Brain microvascular endothelial cell (primary cell): Measurements from ENCODE around the gene PARVB.

Experiments used
- DNase-seq: peaks from one replicate; pipeline ENCODE4 v3.0.0-alpha.2; 2020
- H3K27ac ChIP-seq: fragments of 250-450 bp; sonication (Bioruptor Pico); 2 replicates; pipeline ENCODE4 v1.5.1; 2020; ENCODE audit warnings: mild to moderate bottlenecking, moderate library complexity
- H3K27me3 ChIP-seq: fragments of 250-450 bp; sonication (Bioruptor Pico); replicated peaks from 2 replicates; pipeline ENCODE4 v1.5.1; 2020; ENCODE audit warnings: mild to moderate bottlenecking
- H3K36me3 ChIP-seq: fragments of 250-450 bp; sonication (Bioruptor Pico); replicated peaks from 2 replicates; pipeline ENCODE4 v1.5.1; 2020; ENCODE audit warnings: mild to moderate bottlenecking
- H3K4me3 ChIP-seq: 2 replicates; pipeline ENCODE4 v1.5.1; 2011; ENCODE audit warnings: low read depth, mild to moderate bottlenecking, control low read depth, low read length, moderate library complexity
- in situ Hi-C: cut with HindIII; loops from 2 replicates; pipeline ENCODE4 v1.10.0; 2017; ENCODE audit warnings: low sequenced_read_pairs, low pct_ligation_motif_present
- TF ChIP-seq, protein P1 (sequence below): IDR thresholded peaks from 2 replicates; pipeline ENCODE4 v1.5.1; 2011; ENCODE audit warnings: low read depth, mild to moderate bottlenecking, moderate library complexity, low read length, control low read depth, inconsistent platforms; ENCODE audit errors: missing control alignments

The PARVB gene

DNA sequence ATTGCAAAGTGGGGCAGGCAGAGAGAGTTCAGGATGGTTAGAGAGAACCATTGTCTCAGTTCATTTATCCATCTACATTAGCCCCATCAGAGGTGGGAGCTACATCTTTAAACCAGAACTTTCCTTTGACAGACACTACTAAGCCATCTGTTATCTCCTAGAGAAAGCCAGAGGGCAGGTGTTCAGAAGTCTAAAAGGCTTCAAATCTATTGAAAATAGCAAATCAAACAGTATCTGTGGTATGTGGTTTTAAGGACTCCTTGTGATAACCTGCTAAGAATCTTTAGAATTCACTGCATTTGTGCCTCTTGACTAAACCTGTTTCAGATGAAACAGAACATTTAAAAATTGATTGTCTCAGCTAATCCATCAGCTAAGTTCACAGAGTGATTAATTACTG is 112.7 kb downstream of the PARVB start:
- in situ Hi-C loops = no loop called here
- no peak for DNase-seq
- Histone ChIP-seq H3K36me3 (peaks cover 16% of the 10 kb centered on the region), H3K27me3 (no peaks in the 10 kb centered on the region), H3K27ac (no peak overlapping the region), H3K4me3 (no peak overlapping the region)
- TF ChIP-seq, protein P1, sequence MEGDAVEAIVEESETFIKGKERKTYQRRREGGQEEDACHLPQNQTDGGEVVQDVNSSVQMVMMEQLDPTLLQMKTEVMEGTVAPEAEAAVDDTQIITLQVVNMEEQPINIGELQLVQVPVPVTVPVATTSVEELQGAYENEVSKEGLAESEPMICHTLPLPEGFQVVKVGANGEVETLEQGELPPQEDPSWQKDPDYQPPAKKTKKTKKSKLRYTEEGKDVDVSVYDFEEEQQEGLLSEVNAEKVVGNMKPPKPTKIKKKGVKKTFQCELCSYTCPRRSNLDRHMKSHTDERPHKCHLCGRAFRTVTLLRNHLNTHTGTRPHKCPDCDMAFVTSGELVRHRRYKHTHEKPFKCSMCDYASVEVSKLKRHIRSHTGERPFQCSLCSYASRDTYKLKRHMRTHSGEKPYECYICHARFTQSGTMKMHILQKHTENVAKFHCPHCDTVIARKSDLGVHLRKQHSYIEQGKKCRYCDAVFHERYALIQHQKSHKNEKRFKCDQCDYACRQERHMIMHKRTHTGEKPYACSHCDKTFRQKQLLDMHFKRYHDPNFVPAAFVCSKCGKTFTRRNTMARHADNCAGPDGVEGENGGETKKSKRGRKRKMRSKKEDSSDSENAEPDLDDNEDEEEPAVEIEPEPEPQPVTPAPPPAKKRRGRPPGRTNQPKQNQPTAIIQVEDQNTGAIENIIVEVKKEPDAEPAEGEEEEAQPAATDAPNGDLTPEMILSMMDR = no peak

DNA sequence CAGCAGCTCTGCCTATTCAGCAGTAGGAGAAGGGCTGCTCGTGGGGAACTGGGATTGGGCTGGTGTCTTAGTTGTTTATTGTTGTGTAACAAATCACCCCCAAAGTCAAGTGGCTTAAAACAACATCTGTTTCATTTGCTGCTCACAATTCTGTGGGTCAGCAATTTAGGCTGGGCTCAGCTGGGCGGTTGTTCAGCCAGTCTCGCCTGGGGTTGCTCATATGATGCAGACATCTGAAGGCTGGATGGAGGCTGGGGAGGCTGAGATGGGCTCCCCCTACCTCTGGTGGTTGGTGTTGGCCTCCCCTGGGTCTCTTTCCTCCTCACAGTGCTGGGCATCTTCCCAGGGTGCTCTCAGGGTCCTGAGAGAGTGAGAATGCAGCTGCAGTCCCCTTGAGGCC is 113.3 kb downstream of the PARVB start:
- no peak for DNase-seq
- peaks cover 15% of the 10 kb centered on the region for H3K36me3 ChIP-seq
- no peaks in the 10 kb centered on the region for H3K27me3 ChIP-seq
- H3K4me3 ChIP-seq = no peak overlapping the region
- in situ Hi-C loops = no loop called here
- TF ChIP-seq, protein P1 = no peak
- no peak overlapping the region for H3K27ac ChIP-seq

DNA sequence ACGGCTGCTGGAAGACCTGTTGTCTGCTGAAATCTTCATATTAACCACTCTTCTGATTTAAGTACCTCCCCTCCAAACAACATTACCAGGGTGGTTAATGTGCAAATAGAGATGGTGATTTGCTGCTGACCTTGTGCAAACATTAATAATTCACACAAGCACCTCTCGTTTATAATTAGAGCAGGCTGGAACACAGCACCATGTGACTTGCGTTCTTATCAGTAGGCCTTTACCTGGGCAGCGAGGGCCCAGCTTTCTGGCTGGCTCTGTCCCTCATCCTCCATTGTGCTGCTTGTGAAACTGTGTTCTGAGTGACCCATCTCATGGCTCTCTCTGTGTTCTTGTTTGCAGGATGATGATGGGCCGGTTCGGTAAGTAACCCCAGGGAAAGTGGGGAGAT is 115.7 kb downstream of the PARVB start:
- DNase-seq = no peak
- Histone ChIP-seq H3K4me3 (no peak overlapping the region), H3K36me3 (peaks cover 14% of the 10 kb centered on the region), H3K27me3 (no peaks in the 10 kb centered on the region), H3K27ac (no peak overlapping the region)
- TF ChIP-seq, protein P1 = no peak
- in situ Hi-C loops = no loop called here

DNA sequence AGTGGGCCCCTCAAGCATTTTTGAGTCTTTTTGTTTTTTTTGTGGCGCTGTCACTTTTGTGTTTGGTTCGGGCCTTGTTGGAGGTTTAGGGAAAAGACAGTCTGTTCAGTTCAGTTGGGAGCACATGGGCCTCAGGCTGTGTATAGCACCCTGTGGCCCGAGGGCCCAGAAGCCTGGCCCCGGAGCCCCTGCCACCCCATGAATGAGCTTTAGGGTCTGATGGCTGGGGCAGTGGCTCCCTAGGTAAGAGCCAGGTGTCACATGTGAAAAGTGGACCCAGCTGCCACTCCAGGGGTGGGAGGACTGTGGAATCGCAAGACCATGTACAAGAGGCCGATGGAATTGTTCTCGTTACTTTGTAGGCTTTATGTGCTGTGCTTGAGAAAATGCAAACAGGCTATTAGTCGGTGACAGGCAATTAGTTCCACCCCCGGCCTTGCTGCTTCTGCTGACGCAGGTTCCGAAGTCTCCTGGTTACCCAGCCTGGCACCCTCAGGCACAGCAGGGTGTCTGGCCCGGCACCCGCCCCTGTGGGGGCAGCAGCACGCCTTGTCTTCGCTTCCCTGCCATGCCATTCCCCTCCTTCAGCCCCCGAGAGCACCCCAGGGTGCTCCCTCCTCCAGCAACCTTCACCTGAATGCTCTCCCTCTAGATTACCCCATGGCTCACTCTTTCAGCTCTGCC is 118.5 kb downstream of the PARVB start:
- no peak overlapping the region for H3K27ac ChIP-seq
- peaks cover 8% of the 10 kb centered on the region for H3K36me3 ChIP-seq
- no peaks in the 10 kb centered on the region for H3K27me3 ChIP-seq
- in situ Hi-C loops = no loop called here
- TF ChIP-seq, protein P1 = no peak
- H3K4me3 ChIP-seq = no peak overlapping the region
- DNase-seq = no peak

DNA sequence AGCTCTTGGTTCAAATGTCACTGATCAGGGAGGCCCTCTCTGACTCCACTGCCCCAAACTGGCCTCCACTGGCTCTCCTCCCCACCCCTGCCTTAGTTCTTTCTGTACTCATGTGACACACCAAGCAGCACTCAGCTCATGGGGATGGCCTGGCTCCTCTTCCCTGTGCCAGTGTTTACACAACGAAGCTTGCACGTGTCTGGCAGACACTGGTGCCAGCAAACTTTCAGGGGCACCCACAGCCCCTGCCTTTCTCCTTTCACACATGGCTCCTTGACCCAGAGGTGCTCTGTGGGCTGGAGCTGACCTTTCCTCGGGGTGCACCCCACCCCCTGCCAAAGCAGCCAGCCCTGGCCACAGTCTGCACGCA is 119.0 kb downstream of the PARVB start:
- no peak overlapping the region for H3K4me3 ChIP-seq
- H3K36me3 ChIP-seq = peaks cover 3% of the 10 kb centered on the region
- H3K27ac ChIP-seq = no peak overlapping the region
- H3K27me3 ChIP-seq = no peaks in the 10 kb centered on the region
- DNase-seq = no peak
- TF ChIP-seq, protein P1 = no peak
- in situ Hi-C loops = no loop called here

DNA sequence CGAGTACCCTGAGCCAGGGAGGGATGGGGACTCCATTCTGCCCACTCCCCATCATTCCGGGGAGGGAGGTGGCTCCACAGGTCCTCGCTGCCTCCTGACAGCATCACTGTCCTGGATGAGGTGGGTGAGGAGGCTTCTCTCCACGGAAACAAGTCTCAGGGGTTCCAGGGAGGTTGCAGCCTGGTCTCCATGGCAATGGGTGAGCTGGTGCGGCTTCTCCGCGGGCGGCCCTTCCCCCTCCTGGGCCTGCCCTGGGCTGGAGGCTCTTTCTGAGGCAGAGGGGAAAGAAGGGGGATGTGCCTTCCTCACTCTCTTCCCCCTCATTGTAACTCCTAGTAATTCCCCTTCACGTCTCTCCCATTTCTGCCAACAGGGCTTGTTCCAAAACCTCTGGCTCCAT is 119.5 kb downstream of the PARVB start:
- no peak overlapping the region for H3K27ac ChIP-seq
- H3K4me3 ChIP-seq = no peak overlapping the region
- H3K27me3 ChIP-seq = no peaks in the 10 kb centered on the region
- TF ChIP-seq, protein P1 = no peak
- in situ Hi-C loops = no loop called here
- no peaks in the 10 kb centered on the region for H3K36me3 ChIP-seq
- DNase-seq = no peak
